ENCODE results near the gene GTPBP2. TPM values are rescaled to one million over a fixed set of nuclear protein-coding genes. Genes with fewer than 3 reads are reported as not detected.
A peak's percentile ranks its signal among the peaks of the same experiment; 100 is the strongest.

GTPBP2 gene
- polyA plus RNA-seq, 4 donors = 42.1 to 68.1 (median 55.2) TPM

DNA sequence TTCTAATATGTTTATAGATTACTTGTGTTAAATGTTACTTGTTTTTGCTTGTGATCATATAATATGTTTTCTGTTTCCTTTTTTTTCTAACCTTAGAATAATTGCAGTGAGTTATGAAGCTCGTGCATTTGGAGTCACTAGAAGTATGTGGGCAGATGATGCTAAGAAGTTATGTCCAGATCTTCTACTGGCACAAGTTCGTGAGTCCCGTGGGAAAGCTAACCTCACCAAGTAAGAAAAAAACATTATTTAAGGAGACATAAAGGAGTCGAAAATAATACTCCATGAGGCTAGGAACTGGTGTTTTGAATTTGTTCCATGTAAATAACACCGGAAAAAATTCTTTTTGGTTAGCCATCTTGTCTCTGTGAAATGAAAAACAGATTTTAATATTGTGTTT, 46.2 kb downstream of the GTPBP2 start:
- DNase-seq (ENCODE audit: low read depth in 4 of 4, low spot score in 2 of 4) = no peak

DNA sequence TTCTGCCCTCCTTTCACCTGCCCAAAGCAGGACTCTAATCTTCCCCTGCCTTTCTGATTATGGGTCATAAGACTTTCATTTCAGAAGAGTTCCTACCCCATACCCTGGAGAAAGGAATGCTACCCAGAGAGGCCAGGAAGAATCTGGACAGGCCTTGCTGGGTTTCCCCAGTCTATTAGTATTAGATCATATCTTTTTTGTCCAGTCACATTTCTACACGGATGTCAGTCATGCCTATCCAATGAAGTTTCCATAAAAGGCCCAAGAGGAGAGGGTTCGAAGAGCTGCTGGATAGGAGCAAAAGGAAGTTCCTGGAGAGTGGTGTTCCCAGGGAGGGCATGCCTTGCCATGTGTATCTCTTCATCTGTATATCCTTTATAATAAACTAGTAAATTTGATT, 49.9 kb downstream of the GTPBP2 start:
- no peak for DNase-seq (ENCODE audit: low read depth in 4 of 4, low spot score in 2 of 4)

GRCh38 chr6:43578748-43579147, 50.3 kb downstream of the GTPBP2 start:
- no peak for DNase-seq (ENCODE audit: low read depth in 4 of 4, low spot score in 2 of 4)

DNA sequence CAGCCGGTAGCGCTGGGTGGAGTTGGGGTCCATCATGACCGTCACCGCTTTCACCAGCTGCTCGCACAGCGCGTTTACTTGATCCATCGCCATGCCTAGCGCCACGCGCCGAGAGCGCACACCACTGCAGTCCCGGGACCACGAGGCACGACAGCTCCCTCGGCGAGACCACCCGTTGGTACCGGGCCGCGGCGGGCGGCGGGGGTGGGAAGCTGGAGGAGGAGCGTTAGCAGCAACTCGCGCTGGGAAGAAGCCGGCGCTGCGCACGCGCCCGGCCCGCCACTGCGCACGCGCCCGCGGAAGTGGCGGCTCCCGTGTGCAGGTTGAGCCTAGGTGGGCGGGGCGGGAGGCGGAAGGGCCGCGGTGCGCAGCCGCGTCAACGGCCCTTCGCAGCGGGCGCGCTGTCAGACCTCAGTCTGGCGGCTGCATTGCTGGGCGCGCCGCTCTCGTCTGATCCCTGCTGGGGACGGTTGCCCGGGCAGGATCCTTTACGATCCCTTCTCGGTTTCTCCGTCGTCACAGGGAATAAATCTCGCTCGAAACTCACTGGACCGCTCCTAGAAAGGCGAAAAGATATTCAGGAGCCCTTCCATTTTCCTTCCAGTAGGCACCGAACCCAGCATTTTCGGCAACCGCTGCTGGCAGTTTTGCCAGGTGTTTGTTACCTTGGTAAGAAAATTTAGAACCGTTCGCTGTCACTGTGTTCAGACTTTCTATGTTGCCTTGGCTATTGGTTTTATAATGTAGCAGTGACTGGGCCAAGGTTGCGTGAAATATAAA, 53.1 kb downstream of the GTPBP2 start, which contains the start of the genes POLH and XPO5:
Gene POLH, plus strand, starts transcription at position 414 of the 780 bp plus-strand sequence. CDS start 6,135 bp downstream, outside the sequence.
Gene XPO5, minus strand, starts transcription at position 267 of the 780 bp plus-strand sequence. Its CDS starts 174 bp downstream, at position 93.
- peak; percentile 67 to 85 (median 76) for DNase-seq (ENCODE audit: low read depth in 4 of 4, low spot score in 2 of 4)

DNA sequence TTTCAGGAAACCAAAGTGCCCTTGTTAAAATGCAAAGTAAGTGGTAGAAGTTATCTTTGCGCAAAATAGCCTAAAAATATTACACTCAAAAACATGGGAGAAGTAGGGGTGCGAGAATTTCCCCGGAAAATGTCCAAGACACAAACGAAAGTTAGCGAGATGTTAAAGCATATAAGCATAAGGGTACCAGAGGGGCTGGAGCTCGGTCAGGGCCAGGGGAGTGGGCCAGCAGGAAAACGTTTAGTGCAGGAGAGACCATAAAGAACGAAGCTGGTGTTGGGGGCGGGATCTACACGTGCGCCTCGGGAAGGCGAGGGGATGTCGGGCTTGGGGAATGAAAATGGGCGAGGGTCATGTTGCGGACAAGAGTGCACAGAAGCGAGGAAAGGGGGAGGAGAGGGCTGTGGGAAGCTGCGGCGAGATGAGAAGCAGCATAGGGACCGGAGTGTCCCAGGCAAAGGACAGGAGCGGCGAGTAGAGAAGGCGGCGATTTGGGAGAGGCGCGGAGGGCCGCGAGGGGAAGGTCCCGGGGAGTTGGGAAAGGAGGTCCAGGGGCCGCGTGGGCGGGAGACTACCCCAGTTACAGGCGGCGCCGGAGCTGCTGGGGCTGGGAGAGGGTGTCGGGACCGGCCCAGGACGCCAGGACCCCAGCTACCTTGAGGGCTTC, 53.8 kb downstream of the GTPBP2 start:
- DNase-seq (ENCODE audit: low read depth in 4 of 4, low spot score in 2 of 4) = peak in 3 of 4 donors; percentile 13 to 28 (median 26)

GRCh38 chr6:43572015-43572414, 57.0 kb downstream of the GTPBP2 start:
- DNase-seq (ENCODE audit: low read depth in 4 of 4, low spot score in 2 of 4) = no peak

GRCh38 chr6:43570876-43571441, 58.1 kb downstream of the GTPBP2 start:
- no peak for DNase-seq (ENCODE audit: low read depth in 4 of 4, low spot score in 2 of 4)

Other genes starting within 250 kb of the GTPBP2 start
- 10 to 100 TPM; 17.4 to 34.1 (median 23.8) TPM for gene ABCC10, start 201.7 kb downstream of the GTPBP2 start, polyA plus RNA-seq (ENCODE audit: insufficient read length in 4 of 4)
- 1 to 10 TPM in 3 of 4 donors, under 1 TPM in 1; 0.93 to 1.9 (median 1.3) TPM for gene DLK2, start 173.7 kb downstream of the GTPBP2 start, polyA plus RNA-seq (ENCODE audit: insufficient read length in 4 of 4)
- 10 to 100 TPM; 24.6 to 50.2 (median 36.8) TPM for gene TJAP1, start 151.7 kb downstream of the GTPBP2 start, polyA plus RNA-seq (ENCODE audit: insufficient read length in 4 of 4)
- gene LRRC73, start 118.9 kb downstream of the GTPBP2 start, polyA plus RNA-seq (ENCODE audit: insufficient read length in 4 of 4) = 1 to 10 TPM in 3 of 4 donors, under 1 TPM in 1; 0.95 to 1.8 (median 1.4) TPM
- 100 to 1,000 TPM; 136 to 156 (median 146) TPM for gene YIPF3, start 112.3 kb downstream of the GTPBP2 start, polyA plus RNA-seq (ENCODE audit: insufficient read length in 4 of 4)
- gene POLR1C, start 112.2 kb downstream of the GTPBP2 start, polyA plus RNA-seq (ENCODE audit: insufficient read length in 4 of 4) = 10 to 100 TPM; 33.9 to 43.6 (median 39.4) TPM
- 10 to 100 TPM; 39.8 to 58.0 (median 46.0) TPM for gene XPO5, start 53.2 kb downstream of the GTPBP2 start, polyA plus RNA-seq (ENCODE audit: insufficient read length in 4 of 4)
- 10 to 100 TPM; 16.8 to 25.0 (median 23.3) TPM for gene POLH, start 53.1 kb downstream of the GTPBP2 start, polyA plus RNA-seq (ENCODE audit: insufficient read length in 4 of 4)
- 10 to 100 TPM; 21.7 to 30.4 (median 27.6) TPM for gene MAD2L1BP, start 6.6 kb upstream of the GTPBP2 start, polyA plus RNA-seq (ENCODE audit: insufficient read length in 4 of 4)
- 1 to 10 TPM; 1.3 to 1.5 (median 1.4) TPM for gene RSPH9, start 15.8 kb upstream of the GTPBP2 start, polyA plus RNA-seq (ENCODE audit: insufficient read length in 4 of 4)
- 10 to 100 TPM; 40.5 to 62.0 (median 49.1) TPM for gene MRPS18A, start 58.5 kb upstream of the GTPBP2 start, polyA plus RNA-seq (ENCODE audit: insufficient read length in 4 of 4)
- gene VEGFA, start 140.9 kb upstream of the GTPBP2 start, polyA plus RNA-seq (ENCODE audit: insufficient read length in 4 of 4) = 100 to 1,000 TPM; 222 to 402 (median 302) TPM